ENCODE measurements around the gene IRF2BPL.
"Not testable (repeated sequence)": the region's sequence is repeated elsewhere in the genome, so short reads cannot be mapped to it uniquely, and the experiment has no call there.

Gene IRF2BPL

GRCh38 chr14:77033622-77034589 lies 5.4 kb upstream of the IRF2BPL start:
- DNase-seq = peak; percentile 9 to 61

GRCh38 chr14:77032844-77033621 lies 4.5 kb upstream of the IRF2BPL start:
- DNase-seq = peak; percentile 61 to 80

- no peak for DNase-seq
Measured at GRCh38 chr14:77032491-77032843, 4.0 kb upstream of the IRF2BPL start.

DNA sequence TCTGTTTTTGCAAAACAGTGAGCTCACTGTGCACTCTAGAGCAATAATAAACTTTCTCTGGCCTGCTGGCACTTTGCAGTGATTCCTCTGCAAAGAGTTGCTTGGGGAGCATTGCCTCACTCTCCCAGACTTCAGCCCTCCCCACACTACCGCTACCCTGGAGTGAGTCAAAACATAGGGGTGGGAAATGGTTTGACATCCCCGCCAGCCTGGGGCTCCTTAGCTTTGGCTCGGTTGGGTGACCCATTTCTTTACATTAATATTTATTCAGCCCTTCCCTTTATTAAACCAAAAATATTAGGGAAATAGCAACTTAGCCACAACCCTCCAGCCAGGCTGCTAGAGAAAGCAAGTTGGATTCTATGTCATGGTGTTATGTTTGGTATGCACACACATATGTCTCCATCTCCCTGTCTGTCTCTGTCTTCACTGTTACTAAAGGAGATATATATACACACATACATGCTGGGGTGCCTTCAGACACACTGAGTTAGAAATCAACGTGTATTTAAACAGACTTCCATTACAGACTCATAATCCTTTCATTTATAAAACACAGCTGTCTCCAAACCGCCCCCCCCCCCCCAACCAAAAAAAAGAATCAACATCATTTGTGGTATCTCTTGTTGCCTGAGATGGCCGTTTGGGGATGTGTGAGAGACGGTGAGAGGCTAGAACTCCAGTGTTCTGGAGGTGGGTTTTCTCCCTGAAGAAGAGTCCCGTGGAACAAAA lies 3.4 kb upstream of the IRF2BPL start:
- no peak for DNase-seq

DNA sequence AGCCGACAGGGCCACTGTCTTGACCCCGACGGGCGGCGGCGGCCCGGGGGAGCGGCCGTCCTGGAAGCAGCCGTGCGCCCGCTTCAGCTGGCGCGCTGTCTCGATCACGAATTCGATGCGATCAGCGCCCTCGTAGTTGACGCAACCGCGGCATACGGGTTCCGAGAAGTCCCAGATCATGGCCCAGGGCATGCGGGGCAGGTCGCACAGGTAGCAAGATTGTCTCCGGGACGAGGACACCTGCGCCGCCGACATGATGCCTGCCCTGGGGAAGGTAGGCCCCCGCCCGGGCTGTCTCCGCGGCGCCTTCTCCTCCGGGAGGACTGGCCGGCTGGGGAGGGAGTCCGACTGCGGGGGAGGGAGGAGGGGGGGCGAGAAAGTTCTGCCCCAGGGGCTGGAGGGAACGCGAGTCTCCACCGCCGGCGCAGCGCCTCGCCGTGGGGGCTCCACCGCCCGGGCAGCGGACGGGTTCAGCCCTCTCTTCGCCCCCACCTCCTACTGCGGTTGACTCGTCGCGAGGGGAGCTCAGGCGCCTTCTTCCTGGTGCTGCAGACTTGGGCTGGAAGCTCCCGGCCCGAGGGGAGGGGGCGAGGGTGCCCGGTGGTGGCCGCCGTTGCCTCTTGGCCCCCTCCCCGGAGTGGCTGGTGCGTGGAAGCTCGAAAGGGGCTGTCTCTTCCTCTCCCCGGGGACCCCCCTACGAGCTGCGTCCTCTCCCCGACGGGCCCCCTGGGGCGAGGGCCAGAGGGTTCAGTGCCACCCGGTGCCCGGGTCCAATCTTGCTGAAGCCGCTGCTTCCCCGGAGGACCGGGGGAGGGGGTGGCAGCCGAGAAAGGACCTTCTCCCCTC lies 747 bp downstream of the IRF2BPL start:
- DNase-seq = peak; percentile 58 to 87

DNA sequence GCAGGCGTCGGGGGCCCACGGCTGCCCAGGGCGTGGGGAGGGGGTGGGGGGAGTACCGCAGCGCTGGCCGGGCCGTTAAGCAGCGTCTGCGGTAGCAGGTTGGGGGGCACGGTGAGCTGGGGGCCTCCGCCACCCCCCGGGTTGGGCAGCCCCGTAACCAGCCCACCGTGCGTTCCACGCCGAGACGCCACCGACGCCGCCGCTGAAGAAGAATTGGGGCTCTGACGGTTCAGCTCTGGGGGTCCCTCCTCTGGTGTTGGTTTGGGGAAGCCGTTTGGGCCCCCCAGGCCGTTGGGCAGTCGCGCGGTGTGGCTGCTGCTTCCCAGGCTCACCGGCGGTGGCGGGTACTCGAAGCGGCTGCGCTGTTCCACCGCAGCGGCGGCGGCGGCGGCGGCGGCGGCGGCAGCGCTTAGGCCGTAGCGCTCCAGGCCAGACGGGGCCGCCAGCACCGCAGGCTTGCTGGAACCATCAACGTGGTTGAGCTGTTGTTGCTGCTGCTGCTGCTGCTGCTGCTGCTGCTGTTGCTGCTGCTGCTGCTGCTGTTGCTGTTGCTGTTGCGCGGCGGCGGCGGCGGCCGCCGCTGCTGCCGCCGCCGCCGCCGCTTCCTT lies 1.5 kb downstream of the IRF2BPL start:
- DNase-seq = no peak

DNA sequence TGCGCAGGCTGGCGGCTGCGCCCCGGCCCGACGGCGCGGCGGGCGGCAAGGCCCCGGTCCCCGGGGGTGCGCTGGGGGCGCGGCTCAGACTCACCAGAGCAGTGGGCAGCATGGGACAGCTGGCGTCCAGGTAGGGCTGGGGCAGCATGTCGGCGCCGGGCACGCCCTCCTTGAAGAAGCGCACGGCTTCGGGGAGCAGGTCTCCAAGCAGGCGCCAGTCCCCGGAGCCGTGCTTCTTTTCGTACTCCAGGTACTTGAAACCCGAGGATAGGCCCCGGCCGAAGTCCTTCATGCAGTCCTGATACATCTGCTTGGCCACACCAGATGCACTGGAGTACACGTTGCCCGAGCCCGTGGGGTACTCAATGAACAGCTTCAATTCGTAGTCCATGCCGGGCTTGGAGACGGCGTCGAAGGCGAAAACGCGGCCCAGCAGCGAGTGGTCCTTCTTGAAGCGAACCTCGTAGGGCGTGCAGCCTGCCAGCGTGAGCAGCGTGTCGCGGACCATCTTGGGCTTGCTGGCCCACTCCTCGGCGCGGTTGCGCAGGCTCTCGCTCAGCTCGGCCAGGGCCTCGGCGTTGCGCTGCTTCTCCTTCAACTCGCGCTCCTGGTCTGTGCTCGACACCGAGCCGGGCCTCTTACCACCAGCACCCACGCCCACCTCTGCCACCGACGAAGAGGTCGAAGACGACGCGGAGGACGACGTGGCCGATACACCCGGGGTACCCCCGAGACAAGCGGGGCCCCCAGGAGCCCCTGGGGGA lies 2.2 kb downstream of the IRF2BPL start:
- DNase-seq = no peak

GRCh38 chr14:77025744-77026165 lies 2.8 kb downstream of the IRF2BPL start:
- no peak for DNase-seq

DNA sequence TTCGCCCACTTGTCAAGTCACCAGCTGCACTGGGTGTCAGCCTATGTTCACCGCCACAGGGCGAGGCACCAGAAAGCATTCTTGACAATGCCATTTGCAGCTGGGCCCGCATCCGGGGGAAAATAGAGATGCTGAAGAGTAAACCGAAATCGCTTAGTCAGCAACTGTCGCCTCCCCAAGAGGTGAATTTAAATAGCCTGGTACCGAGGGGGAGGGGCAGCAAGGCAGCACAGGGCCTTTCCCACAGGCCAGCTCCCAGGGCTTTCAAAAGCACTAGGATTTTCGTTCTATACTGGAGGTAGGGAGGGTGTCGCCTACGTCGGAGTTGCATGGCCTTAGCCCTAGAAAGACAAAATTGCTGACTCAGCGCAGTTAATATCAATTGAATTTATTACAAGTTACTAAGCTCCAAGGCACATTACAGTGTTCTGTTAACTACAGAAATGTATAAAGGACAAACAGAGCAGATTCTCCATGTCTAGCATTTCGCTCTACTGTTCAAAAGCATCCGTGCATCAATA lies 4.3 kb downstream of the IRF2BPL start:
- no peak for DNase-seq

DNA sequence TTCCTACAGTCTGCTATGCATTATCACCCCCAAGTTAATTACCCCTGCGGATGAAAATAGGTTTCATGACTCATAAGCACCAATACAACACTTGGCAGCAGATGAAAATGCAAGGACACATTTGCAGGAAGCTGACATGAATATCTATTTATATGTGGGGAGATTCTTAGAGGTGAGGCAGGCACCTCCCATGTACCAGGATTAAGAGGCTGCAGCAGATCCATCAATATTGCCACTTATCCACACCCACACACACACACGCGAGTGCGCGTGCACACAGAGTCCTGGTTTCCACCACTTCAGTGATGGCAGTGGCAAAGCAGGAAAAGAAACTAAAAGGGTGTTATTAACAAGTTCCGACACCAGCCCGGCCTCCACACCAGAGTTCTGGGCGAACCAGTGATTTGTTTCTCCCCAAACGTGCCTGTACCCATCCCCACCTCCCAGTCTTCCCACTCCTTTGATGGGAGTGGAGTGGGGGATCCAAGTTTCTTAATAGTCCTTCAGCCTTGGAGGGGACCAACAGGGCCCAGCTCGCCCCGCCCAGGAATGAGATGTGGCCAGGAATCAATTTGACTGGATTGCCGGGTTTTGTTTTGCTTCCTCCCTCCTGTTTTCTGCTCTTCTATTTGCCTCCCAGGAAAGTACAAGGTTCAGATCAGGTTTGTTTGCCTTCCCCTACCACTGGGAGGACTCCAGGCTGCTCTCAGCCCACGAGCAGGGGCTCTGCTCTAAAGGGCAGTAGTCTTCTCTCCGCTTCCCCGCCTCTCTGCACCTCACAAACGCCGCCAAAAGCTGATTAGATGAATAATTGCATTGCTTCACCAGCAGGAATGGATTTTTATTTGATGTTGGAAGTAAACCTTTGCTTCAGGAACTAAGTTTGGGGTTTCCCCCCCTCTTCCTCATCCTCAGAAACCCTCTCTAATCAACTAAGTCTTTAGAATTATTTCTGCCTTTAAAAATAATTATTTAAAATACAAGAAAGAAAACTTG lies 5.2 kb downstream of the IRF2BPL start:
- no peak for DNase-seq

GRCh38 chr14:77022236-77022852 lies 6.2 kb downstream of the IRF2BPL start:
- DNase-seq = peak in 1 of 2 donors; percentile 12

GRCh38 chr14:77021424-77021823 lies 7.1 kb downstream of the IRF2BPL start:
- not testable (repeated sequence) for DNase-seq

- no peak for DNase-seq
Measured at GRCh38 chr14:77018785-77019184, 9.7 kb downstream of the IRF2BPL start.

DNA sequence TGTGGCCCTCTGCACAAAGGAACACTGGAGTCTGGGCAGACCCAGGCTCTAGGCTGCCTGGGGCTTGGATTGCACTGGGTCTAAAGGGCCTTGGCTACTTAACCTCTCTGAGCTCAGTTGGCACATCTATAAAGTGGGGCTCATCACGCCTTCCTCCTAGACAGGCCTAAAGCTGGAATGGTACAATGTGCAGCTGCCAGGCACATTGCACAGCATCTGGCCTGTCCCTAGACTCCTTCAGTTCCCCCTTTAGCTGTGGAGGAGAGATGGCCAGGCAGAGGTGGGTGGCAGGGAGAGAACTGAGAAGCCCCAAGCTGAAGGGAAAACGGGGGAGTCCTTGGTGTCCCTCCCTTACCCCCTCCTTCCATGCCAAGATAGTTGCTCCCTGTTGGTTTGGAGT lies 10.8 kb downstream of the IRF2BPL start:
- no peak for DNase-seq

- no peak for DNase-seq
Measured at GRCh38 chr14:77014734-77015133, 13.8 kb downstream of the IRF2BPL start.

GRCh38 chr14:77014004-77014604 lies 14.4 kb downstream of the IRF2BPL start:
- no peak for DNase-seq

- no peak for DNase-seq
Measured at GRCh38 chr14:77012193-77012765, 16.2 kb downstream of the IRF2BPL start.

DNA sequence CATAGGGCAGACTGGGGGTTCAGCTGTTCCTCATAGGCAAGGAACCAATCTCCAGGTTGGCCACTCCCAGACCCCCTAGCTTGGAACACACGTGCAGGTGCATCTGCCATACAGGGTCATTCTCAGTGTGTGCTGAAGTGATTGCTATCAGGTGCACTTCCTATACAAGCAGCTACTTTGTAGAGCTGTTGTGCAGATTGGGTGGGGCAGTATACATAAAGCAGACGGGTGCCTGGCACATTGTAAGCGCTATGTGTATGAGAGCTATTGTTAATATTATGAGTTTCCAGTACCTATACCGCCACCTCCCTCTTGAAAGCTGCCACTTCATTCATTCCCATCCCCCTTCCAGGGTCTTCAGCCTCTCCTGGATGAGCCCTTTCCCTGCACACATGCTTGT lies 17.3 kb downstream of the IRF2BPL start:
- no peak for DNase-seq

Measured in bone marrow (tissue), 2 donors.